Measurements from ENCODE around the gene TFPT.

- TF ChIP-seq ZBTB46 (CRISPR knock-in tag; IDR thresholded peaks at IDR 0.05; ENCODE audit: borderline replicate concordance) (no peak), CTCF (CRISPR knock-in tag; IDR thresholded peaks at IDR 0.05) (no peak), TFE3 (CRISPR knock-in tag; IDR thresholded peaks at IDR 0.05) (no peak), ZNF318 (CRISPR knock-in tag; IDR thresholded peaks at IDR 0.05) (no peak), KAT7 (CRISPR knock-in tag; IDR thresholded peaks at IDR 0.05; ENCODE audit: borderline replicate concordance) (no peak), SETDB1 (CRISPR knock-in tag; IDR thresholded peaks at IDR 0.05; ENCODE audit: borderline replicate concordance) (no peak), TAF15 (IDR thresholded peaks at IDR 0.05; ENCODE audit: low read depth, low read length, poor library complexity, severe bottlenecking) (no peak), KLF6 (CRISPR knock-in tag; IDR thresholded peaks at IDR 0.05) (no peak), MBD4 (IDR thresholded peaks at IDR 0.05; ENCODE audit: borderline replicate concordance, low read length) (no peak), EZH2 (conservative IDR thresholded peaks at IDR 0.05; ENCODE audit: low read depth, low read length) (no peak), NFKB2 (CRISPR knock-in tag; IDR thresholded peaks at IDR 0.05; ENCODE audit: borderline replicate concordance) (no peak), CHCHD3 (CRISPR knock-in tag; IDR thresholded peaks at IDR 0.05) (no peak), NFE2L2 (IDR thresholded peaks at IDR 0.05; ENCODE audit: low read length) (no peak)
Observed at GRCh38 chr19:54154603-54155345, 39.3 kb upstream of the TFPT start.
